NCI-H460 (cell line): ENCODE measurements around the gene LINGO3. TPM values are rescaled to one million over a fixed set of nuclear protein-coding genes. Genes with fewer than 3 reads are reported as not detected.

Experiments
- DNase-seq: peaks from one replicate; pipeline ENCODE4 v3.0.0-alpha.2; 2016; ENCODE audit warnings: low read depth; ENCODE audit errors: extremely low read depth
- total RNA-seq: library from RNA; depleted of rRNA; stranded (reverse); fragments of >200 nt; shearing (Covaris generic); gene quantifications from 2 replicates; pipeline ENCODE4 v1.2.3, GENCODE V29; 2014

Gene LINGO3
- total RNA-seq, 1 experiment from 2014 or later: 0.30 TPM

GRCh38 chr19:2307518-2308012, 389 bp downstream of the LINGO3 start:
- DNase-seq: no peak

GRCh38 chr19:2306971-2307370, 983 bp downstream of the LINGO3 start:
- no peak for DNase-seq

GRCh38 chr19:2306281-2306806, 1.6 kb downstream of the LINGO3 start:
- no peak for DNase-seq

GRCh38 chr19:2305452-2306280, 2.3 kb downstream of the LINGO3 start:
- DNase-seq: no peak

GRCh38 chr19:2303211-2303798, 4.6 kb downstream of the LINGO3 start:
- DNase-seq: no peak

- DNase-seq: no peak
Measured at GRCh38 chr19:2302319-2303210, 5.4 kb downstream of the LINGO3 start.

- no peak for DNase-seq
Measured at GRCh38 chr19:2300533-2300932, 7.4 kb downstream of the LINGO3 start.

GRCh38 chr19:2296141-2296540, 11.8 kb downstream of the LINGO3 start:
- DNase-seq: no peak

- no peak for DNase-seq
Measured at GRCh38 chr19:2294687-2295335, 13.1 kb downstream of the LINGO3 start.

GRCh38 chr19:2291185-2291751, 16.7 kb downstream of the LINGO3 start:
- no peak for DNase-seq

- DNase-seq: no peak
Measured at GRCh38 chr19:2290441-2291184, 17.3 kb downstream of the LINGO3 start.

GRCh38 chr19:2289714-2290435, 18.1 kb downstream of the LINGO3 start:
- no peak for DNase-seq

- no peak for DNase-seq
Measured at GRCh38 chr19:2288818-2289713, 18.9 kb downstream of the LINGO3 start.

- no peak for DNase-seq
Measured at GRCh38 chr19:2288338-2288817, 19.6 kb downstream of the LINGO3 start.

- no peak for DNase-seq
Measured at GRCh38 chr19:2287585-2288337, 20.2 kb downstream of the LINGO3 start.

- no peak for DNase-seq
Measured at GRCh38 chr19:2286402-2287140, 21.4 kb downstream of the LINGO3 start.
